ENCODE results near the gene ATP13A3. TPM values are rescaled to one million over a fixed set of nuclear protein-coding genes. Genes with fewer than 3 reads are reported as not detected.

The ATP13A3 gene
- total and polyA plus RNA-seq, 10 of the 15 experiments (the other 5 are each of a cell fraction or from before 2014, with no cell fraction given), result 14.0 to 108 (median 69.5) TPM

- no peaks in the 10 kb centered on the region for H3K4me1 ChIP-seq (ENCODE audit: control insufficient read depth, insufficient read depth, low read length)
- SMC1A ChIA-PET (ENCODE audit: uncharacterized antibody, unreplicated experiment), result interaction anchor here (1.2 kb wide), 1 partner anchor 14 kb away, joined by 6 read pairs; no protein-coding TSS in a partner anchor
- ATAC-seq (no peak), DNase-seq (ENCODE audit: low read depth, low spot score) (no peak), FAIRE-seq (no peak)
- in situ Hi-C loops (cut with MboI), result no loop called here
- POLR2A ChIA-PET, result interaction anchor here (0.7 kb wide), 2 partner anchors 22 to 71 kb away, joined by 4 to 6 read pairs; no protein-coding TSS in a partner anchor
- WGBS (ENCODE audit: insufficient coverage, insufficient replicate concordance, low lambda C conversion rate, missing lambda C conversion rate), result 100% methylated on average over 5 of the region's 5 CpGs
- H3K27ac ChIP-seq (ENCODE audit: control insufficient read depth, insufficient read depth), result no peak overlapping the region
- H3K27me3 ChIP-seq (replicated peaks in 1 of 2; ENCODE audit: control insufficient read depth in 2 of 2, insufficient read depth in 2 of 2, low read length in 1 of 2), result no peaks in the 10 kb centered on the region
- RAD21 ChIA-PET (ENCODE audit: unreplicated experiment), result interaction anchor here (1.3 to 1.5 kb wide), 2 partner anchors 12 to 14 kb away, joined by 3 read pairs; no protein-coding TSS in a partner anchor
- no TSS peak for BruUV-seq (replicated peaks)
- CTCF ChIA-PET, result interaction anchor here (1.3 kb wide), 1 partner anchor 14 kb away, joined by 4 read pairs; no protein-coding TSS in a partner anchor
- TF ChIP-seq CBFB (IDR thresholded peaks at IDR 0.05; ENCODE audit: low read depth) (no peak), CHD4 (IDR thresholded peaks at IDR 0.05) (no peak), TBL1XR1 (IDR thresholded peaks at IDR 0.05; ENCODE audit: low read depth, low read length) (no peak)
- H3K36me3 ChIP-seq (ENCODE audit: control insufficient read depth in 2 of 2, insufficient read depth in 2 of 2, low read length in 1 of 2), result peaks cover 0 to 24% of the 10 kb centered on the region in 2 experiments
- peaks cover 4% of the 10 kb centered on the region for H3K79me2 ChIP-seq (ENCODE audit: control insufficient read depth, insufficient read depth, low read length)
- no peak overlapping the region for H3K4me2 ChIP-seq (ENCODE audit: control insufficient read depth, insufficient read depth)
- no peaks in the 10 kb centered on the region for H3K9me3 ChIP-seq (replicated peaks; ENCODE audit: control insufficient read depth, insufficient read depth, low read length)
- intact Hi-C loops (cut with micrococcal nuclease; ENCODE audit: unreplicated experiment), result no loop called here
- H3K4me3 ChIP-seq, result no peak overlapping the region
- no peak overlapping the region for H2AFZ ChIP-seq (ENCODE audit: control insufficient read depth, low read depth, low read length)
- H3K9ac ChIP-seq (ENCODE audit: control insufficient read depth, insufficient read depth, low read length), result no peak overlapping the region
- no peaks in the 10 kb centered on the region for H4K20me1 ChIP-seq (ENCODE audit: control insufficient read depth, insufficient read depth)
Measured at GRCh38 chr3:194458131-194458530, 28.7 kb downstream of the ATP13A3 start.

GRCh38 chr3:194455481-194455880, 31.3 kb downstream of the ATP13A3 start:
- Histone ChIP-seq H3K9me3 (replicated peaks; ENCODE audit: control insufficient read depth, insufficient read depth, low read length) (no peaks in the 10 kb centered on the region), H3K9ac (ENCODE audit: control insufficient read depth, insufficient read depth, low read length) (no peak overlapping the region), H3K36me3 (ENCODE audit: control insufficient read depth in 2 of 2, insufficient read depth in 2 of 2, low read length in 1 of 2) (peaks cover 8 to 24% of the 10 kb centered on the region in 2 experiments), H3K27me3 (replicated peaks in 1 of 2; ENCODE audit: control insufficient read depth in 2 of 2, insufficient read depth in 2 of 2, low read length in 1 of 2) (no peaks in the 10 kb centered on the region), H3K4me2 (ENCODE audit: control insufficient read depth, insufficient read depth) (no peak overlapping the region), H3K79me2 (ENCODE audit: control insufficient read depth, insufficient read depth, low read length) (no peaks in the 10 kb centered on the region), H2AFZ (ENCODE audit: control insufficient read depth, low read depth, low read length) (no peak overlapping the region), H3K27ac (ENCODE audit: control insufficient read depth, insufficient read depth) (no peak overlapping the region), H4K20me1 (ENCODE audit: control insufficient read depth, insufficient read depth) (no peaks in the 10 kb centered on the region), H3K4me1 (ENCODE audit: control insufficient read depth, insufficient read depth, low read length) (no peaks in the 10 kb centered on the region), H3K4me3 (no peak overlapping the region)
- ATAC-seq (no peak), FAIRE-seq (no peak), DNase-seq (ENCODE audit: low read depth, low spot score) (no peak)
- in situ Hi-C loops (cut with MboI) (no loop called here), intact Hi-C loops (cut with micrococcal nuclease; ENCODE audit: unreplicated experiment) (no loop called here)
- WGBS (ENCODE audit: insufficient coverage, insufficient replicate concordance, low lambda C conversion rate, missing lambda C conversion rate), result 100% methylated on average over 1 of the region's 1 CpG
- SMC1A ChIA-PET (ENCODE audit: uncharacterized antibody, unreplicated experiment), result interaction anchor here (1.5 kb wide), 1 partner anchor 17 kb away, joined by 4 read pairs; no protein-coding TSS in a partner anchor
- CTCF ChIA-PET, result interaction anchor here (1.1 to 1.4 kb wide), 2 partner anchors 16 to 18 kb away, joined by 5 to 6 read pairs; no protein-coding TSS in a partner anchor
- RAD21 ChIA-PET (ENCODE audit: unreplicated experiment), result no interaction called here
- POLR2A ChIA-PET, result no interaction called here
- no TSS peak for BruUV-seq (replicated peaks)
- TF ChIP-seq CREM (IDR thresholded peaks at IDR 0.05; ENCODE audit: low read depth) (no peak), ASH2L (IDR thresholded peaks at IDR 0.05; ENCODE audit: borderline replicate concordance, low read depth) (no peak), SREBF1 (IDR thresholded peaks at IDR 0.05; ENCODE audit: low read length) (no peak), ZNF217 (IDR thresholded peaks at IDR 0.05) (no peak), TBL1XR1 (IDR thresholded peaks at IDR 0.05; ENCODE audit: low read depth, low read length) (no peak), ZBTB4 (CRISPR knock-in tag; IDR thresholded peaks at IDR 0.05) (no peak), HDGF (IDR thresholded peaks at IDR 0.05) (no peak), ZSCAN29 (IDR thresholded peaks at IDR 0.05) (no peak), ZBTB33 (IDR thresholded peaks at IDR 0.05) (no peak), SUZ12 (IDR thresholded peaks at IDR 0.05; ENCODE audit: unreplicated experiment) (no peak), ETV6 (conservative IDR thresholded peaks at IDR 0.05 in 1 of 2, IDR thresholded peaks at IDR 0.05 in 1 of 2; ENCODE audit: borderline replicate concordance in 1 of 2, low read depth in 1 of 2) (no peak), SIX5 (IDR thresholded peaks at IDR 0.05; ENCODE audit: low read depth, low read length, severe bottlenecking) (no peak)
